ENCODE results near the gene ZNF532.

The ZNF532 gene

GRCh38 chr18:58979615-58980014, 114.9 kb downstream of the ZNF532 start:
- Histone ChIP-seq H3K79me2 (ENCODE audit: insufficient read depth, low read length) (no peaks in the 10 kb centered on the region), H2AFZ (ENCODE audit: low read length) (no peak overlapping the region), H4K20me1 (ENCODE audit: insufficient read depth, low read length) (no peaks in the 10 kb centered on the region), H3K36me3 (ENCODE audit: insufficient read depth, low read length) (peaks cover 77% of the 10 kb centered on the region), H3K9ac (ENCODE audit: low read length) (no peak overlapping the region), H3K27ac (ENCODE audit: low read depth, low read length, poor library complexity, severe bottlenecking) (no peak overlapping the region), H3K9me2 (ENCODE audit: low read depth, low read length) (no peaks in the 10 kb centered on the region), H3K4me2 (ENCODE audit: low read length) (no peak overlapping the region), H3K9me3 (ENCODE audit: low read length) (no peaks in the 10 kb centered on the region), H3K4me3 (ENCODE audit: low read depth, low read length, poor library complexity, severe bottlenecking) (no peak overlapping the region), H3F3A (ENCODE audit: insufficient read depth, low read length) (no peaks in the 10 kb centered on the region), H3K4me1 (ENCODE audit: insufficient read depth, low read length, severe bottlenecking) (peaks cover 17% of the 10 kb centered on the region), H3K27me3 (ENCODE audit: insufficient read depth, low read length) (no peaks in the 10 kb centered on the region)
- TF ChIP-seq, protein P1, sequence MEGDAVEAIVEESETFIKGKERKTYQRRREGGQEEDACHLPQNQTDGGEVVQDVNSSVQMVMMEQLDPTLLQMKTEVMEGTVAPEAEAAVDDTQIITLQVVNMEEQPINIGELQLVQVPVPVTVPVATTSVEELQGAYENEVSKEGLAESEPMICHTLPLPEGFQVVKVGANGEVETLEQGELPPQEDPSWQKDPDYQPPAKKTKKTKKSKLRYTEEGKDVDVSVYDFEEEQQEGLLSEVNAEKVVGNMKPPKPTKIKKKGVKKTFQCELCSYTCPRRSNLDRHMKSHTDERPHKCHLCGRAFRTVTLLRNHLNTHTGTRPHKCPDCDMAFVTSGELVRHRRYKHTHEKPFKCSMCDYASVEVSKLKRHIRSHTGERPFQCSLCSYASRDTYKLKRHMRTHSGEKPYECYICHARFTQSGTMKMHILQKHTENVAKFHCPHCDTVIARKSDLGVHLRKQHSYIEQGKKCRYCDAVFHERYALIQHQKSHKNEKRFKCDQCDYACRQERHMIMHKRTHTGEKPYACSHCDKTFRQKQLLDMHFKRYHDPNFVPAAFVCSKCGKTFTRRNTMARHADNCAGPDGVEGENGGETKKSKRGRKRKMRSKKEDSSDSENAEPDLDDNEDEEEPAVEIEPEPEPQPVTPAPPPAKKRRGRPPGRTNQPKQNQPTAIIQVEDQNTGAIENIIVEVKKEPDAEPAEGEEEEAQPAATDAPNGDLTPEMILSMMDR (IDR thresholded peaks at IDR 0.05; ENCODE audit: low read length): no peak
- no peak for TF ChIP-seq EZH2 (IDR thresholded peaks at IDR 0.05; ENCODE audit: borderline replicate concordance, low read length)

GRCh38 chr18:58980991-58981390, 116.3 kb downstream of the ZNF532 start:
- Histone ChIP-seq H2AFZ (ENCODE audit: low read length) (no peak overlapping the region), H3K4me2 (ENCODE audit: low read length) (no peak overlapping the region), H3K9me2 (ENCODE audit: low read depth, low read length) (no peaks in the 10 kb centered on the region), H3F3A (ENCODE audit: insufficient read depth, low read length) (no peaks in the 10 kb centered on the region), H3K4me1 (ENCODE audit: insufficient read depth, low read length, severe bottlenecking) (peaks cover 4% of the 10 kb centered on the region), H3K4me3 (ENCODE audit: low read depth, low read length, poor library complexity, severe bottlenecking) (no peak overlapping the region), H3K9me3 (ENCODE audit: low read length) (no peaks in the 10 kb centered on the region), H3K36me3 (ENCODE audit: insufficient read depth, low read length) (peaks cover 77% of the 10 kb centered on the region), H3K79me2 (ENCODE audit: insufficient read depth, low read length) (no peaks in the 10 kb centered on the region), H3K27ac (ENCODE audit: low read depth, low read length, poor library complexity, severe bottlenecking) (no peak overlapping the region), H3K27me3 (ENCODE audit: insufficient read depth, low read length) (no peaks in the 10 kb centered on the region), H3K9ac (ENCODE audit: low read length) (no peak overlapping the region), H4K20me1 (ENCODE audit: insufficient read depth, low read length) (no peaks in the 10 kb centered on the region)
- TF ChIP-seq EZH2 (IDR thresholded peaks at IDR 0.05; ENCODE audit: borderline replicate concordance, low read length): no peak
- TF ChIP-seq, protein P1 (IDR thresholded peaks at IDR 0.05; ENCODE audit: low read length): no peak

- peaks cover 71% of the 10 kb centered on the region for H3K36me3 ChIP-seq (ENCODE audit: insufficient read depth, low read length)
- no peaks in the 10 kb centered on the region for H3K4me1 ChIP-seq (ENCODE audit: insufficient read depth, low read length, severe bottlenecking)
- H3K4me3 ChIP-seq (ENCODE audit: low read depth, low read length, poor library complexity, severe bottlenecking): no peak overlapping the region
- no peaks in the 10 kb centered on the region for H3K27me3 ChIP-seq (ENCODE audit: insufficient read depth, low read length)
- no peak overlapping the region for H2AFZ ChIP-seq (ENCODE audit: low read length)
- no peak overlapping the region for H3K27ac ChIP-seq (ENCODE audit: low read depth, low read length, poor library complexity, severe bottlenecking)
- H3F3A ChIP-seq (ENCODE audit: insufficient read depth, low read length): no peaks in the 10 kb centered on the region
- no peaks in the 10 kb centered on the region for H3K9me3 ChIP-seq (ENCODE audit: low read length)
- TF ChIP-seq EZH2 (IDR thresholded peaks at IDR 0.05; ENCODE audit: borderline replicate concordance, low read length): no peak
- TF ChIP-seq, protein P1 (IDR thresholded peaks at IDR 0.05; ENCODE audit: low read length): no peak
- no peaks in the 10 kb centered on the region for H3K9me2 ChIP-seq (ENCODE audit: low read depth, low read length)
- no peaks in the 10 kb centered on the region for H3K79me2 ChIP-seq (ENCODE audit: insufficient read depth, low read length)
- H4K20me1 ChIP-seq (ENCODE audit: insufficient read depth, low read length): no peaks in the 10 kb centered on the region
- no peak overlapping the region for H3K4me2 ChIP-seq (ENCODE audit: low read length)
- no peak overlapping the region for H3K9ac ChIP-seq (ENCODE audit: low read length)
Observed at GRCh38 chr18:58983260-58984155, 118.8 kb downstream of the ZNF532 start.

Measured in OCI-LY1 (cell line).